ENCODE data around the gene TAS1R3.

- TF ChIP-seq RAD21 (IDR thresholded peaks at IDR 0.05) (no peak), ATF3 (IDR thresholded peaks at IDR 0.05) (no peak), RXRA (IDR thresholded peaks at IDR 0.05) (no peak), TAF1 (conservative IDR thresholded peaks at IDR 0.05) (no peak), NR2F2 (IDR thresholded peaks at IDR 0.05) (no peak), JUND (IDR thresholded peaks at IDR 0.05) (no peak), EGR1 (IDR thresholded peaks at IDR 0.05; ENCODE audit: low read depth in 2 of 2) (no peak)
- TF ChIP-seq, protein P1, sequence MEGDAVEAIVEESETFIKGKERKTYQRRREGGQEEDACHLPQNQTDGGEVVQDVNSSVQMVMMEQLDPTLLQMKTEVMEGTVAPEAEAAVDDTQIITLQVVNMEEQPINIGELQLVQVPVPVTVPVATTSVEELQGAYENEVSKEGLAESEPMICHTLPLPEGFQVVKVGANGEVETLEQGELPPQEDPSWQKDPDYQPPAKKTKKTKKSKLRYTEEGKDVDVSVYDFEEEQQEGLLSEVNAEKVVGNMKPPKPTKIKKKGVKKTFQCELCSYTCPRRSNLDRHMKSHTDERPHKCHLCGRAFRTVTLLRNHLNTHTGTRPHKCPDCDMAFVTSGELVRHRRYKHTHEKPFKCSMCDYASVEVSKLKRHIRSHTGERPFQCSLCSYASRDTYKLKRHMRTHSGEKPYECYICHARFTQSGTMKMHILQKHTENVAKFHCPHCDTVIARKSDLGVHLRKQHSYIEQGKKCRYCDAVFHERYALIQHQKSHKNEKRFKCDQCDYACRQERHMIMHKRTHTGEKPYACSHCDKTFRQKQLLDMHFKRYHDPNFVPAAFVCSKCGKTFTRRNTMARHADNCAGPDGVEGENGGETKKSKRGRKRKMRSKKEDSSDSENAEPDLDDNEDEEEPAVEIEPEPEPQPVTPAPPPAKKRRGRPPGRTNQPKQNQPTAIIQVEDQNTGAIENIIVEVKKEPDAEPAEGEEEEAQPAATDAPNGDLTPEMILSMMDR (IDR thresholded peaks at IDR 0.05; ENCODE audit: low read depth, low read length, missing input control): no peak
- TF ChIP-seq, protein P2, sequence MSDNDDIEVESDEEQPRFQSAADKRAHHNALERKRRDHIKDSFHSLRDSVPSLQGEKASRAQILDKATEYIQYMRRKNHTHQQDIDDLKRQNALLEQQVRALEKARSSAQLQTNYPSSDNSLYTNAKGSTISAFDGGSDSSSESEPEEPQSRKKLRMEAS (IDR thresholded peaks at IDR 0.05): no peak
- TF ChIP-seq, protein P3, sequence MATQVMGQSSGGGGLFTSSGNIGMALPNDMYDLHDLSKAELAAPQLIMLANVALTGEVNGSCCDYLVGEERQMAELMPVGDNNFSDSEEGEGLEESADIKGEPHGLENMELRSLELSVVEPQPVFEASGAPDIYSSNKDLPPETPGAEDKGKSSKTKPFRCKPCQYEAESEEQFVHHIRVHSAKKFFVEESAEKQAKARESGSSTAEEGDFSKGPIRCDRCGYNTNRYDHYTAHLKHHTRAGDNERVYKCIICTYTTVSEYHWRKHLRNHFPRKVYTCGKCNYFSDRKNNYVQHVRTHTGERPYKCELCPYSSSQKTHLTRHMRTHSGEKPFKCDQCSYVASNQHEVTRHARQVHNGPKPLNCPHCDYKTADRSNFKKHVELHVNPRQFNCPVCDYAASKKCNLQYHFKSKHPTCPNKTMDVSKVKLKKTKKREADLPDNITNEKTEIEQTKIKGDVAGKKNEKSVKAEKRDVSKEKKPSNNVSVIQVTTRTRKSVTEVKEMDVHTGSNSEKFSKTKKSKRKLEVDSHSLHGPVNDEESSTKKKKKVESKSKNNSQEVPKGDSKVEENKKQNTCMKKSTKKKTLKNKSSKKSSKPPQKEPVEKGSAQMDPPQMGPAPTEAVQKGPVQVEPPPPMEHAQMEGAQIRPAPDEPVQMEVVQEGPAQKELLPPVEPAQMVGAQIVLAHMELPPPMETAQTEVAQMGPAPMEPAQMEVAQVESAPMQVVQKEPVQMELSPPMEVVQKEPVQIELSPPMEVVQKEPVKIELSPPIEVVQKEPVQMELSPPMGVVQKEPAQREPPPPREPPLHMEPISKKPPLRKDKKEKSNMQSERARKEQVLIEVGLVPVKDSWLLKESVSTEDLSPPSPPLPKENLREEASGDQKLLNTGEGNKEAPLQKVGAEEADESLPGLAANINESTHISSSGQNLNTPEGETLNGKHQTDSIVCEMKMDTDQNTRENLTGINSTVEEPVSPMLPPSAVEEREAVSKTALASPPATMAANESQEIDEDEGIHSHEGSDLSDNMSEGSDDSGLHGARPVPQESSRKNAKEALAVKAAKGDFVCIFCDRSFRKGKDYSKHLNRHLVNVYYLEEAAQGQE (IDR thresholded peaks at IDR 0.05): no peak
Observed at GRCh38 chr1:1286313-1287261, 44.5 kb upstream of the TAS1R3 start.

All from liver (tissue), 3 donors.